ENCODE results near the gene DNAL1.

DNAL1 gene

GRCh38 chr14:73738518-73739173 is 93.9 kb downstream of the DNAL1 start:
- TF ChIP-seq GATA2 (IDR thresholded peaks at IDR 0.05; ENCODE audit: low read depth, low read length) (no peak), GATA3 (IDR thresholded peaks at IDR 0.05; ENCODE audit: low read depth, low read length) (no peak)

- no peak for TF ChIP-seq GATA3 (IDR thresholded peaks at IDR 0.05; ENCODE audit: low read depth, low read length)
- no peak for TF ChIP-seq GATA2 (IDR thresholded peaks at IDR 0.05; ENCODE audit: low read depth, low read length)
Measured at GRCh38 chr14:73739174-73739898, 94.5 kb downstream of the DNAL1 start.

GRCh38 chr14:73739899-73740617 is 95.3 kb downstream of the DNAL1 start:
- TF ChIP-seq GATA2 (IDR thresholded peaks at IDR 0.05; ENCODE audit: low read depth, low read length) = no peak
- no peak for TF ChIP-seq GATA3 (IDR thresholded peaks at IDR 0.05; ENCODE audit: low read depth, low read length)

GRCh38 chr14:73740618-73741326 is 96.0 kb downstream of the DNAL1 start:
- TF ChIP-seq GATA2 (IDR thresholded peaks at IDR 0.05; ENCODE audit: low read depth, low read length) (no peak), GATA3 (IDR thresholded peaks at IDR 0.05; ENCODE audit: low read depth, low read length) (no peak)

- TF ChIP-seq GATA2 (IDR thresholded peaks at IDR 0.05; ENCODE audit: low read depth, low read length) (no peak), GATA3 (IDR thresholded peaks at IDR 0.05; ENCODE audit: low read depth, low read length) (no peak)
Measured at GRCh38 chr14:73741386-73741875, 96.6 kb downstream of the DNAL1 start.

GRCh38 chr14:73741876-73742519 is 97.2 kb downstream of the DNAL1 start:
- TF ChIP-seq GATA2 (IDR thresholded peaks at IDR 0.05; ENCODE audit: low read depth, low read length) (no peak), GATA3 (IDR thresholded peaks at IDR 0.05; ENCODE audit: low read depth, low read length) (no peak)

GRCh38 chr14:73742520-73743238 is 97.9 kb downstream of the DNAL1 start:
- TF ChIP-seq GATA2 (IDR thresholded peaks at IDR 0.05; ENCODE audit: low read depth, low read length) (no peak), GATA3 (IDR thresholded peaks at IDR 0.05; ENCODE audit: low read depth, low read length) (no peak)

- TF ChIP-seq GATA3 (IDR thresholded peaks at IDR 0.05; ENCODE audit: low read depth, low read length) (no peak), GATA2 (IDR thresholded peaks at IDR 0.05; ENCODE audit: low read depth, low read length) (no peak)
Measured at GRCh38 chr14:73743431-73743931, 98.7 kb downstream of the DNAL1 start.

- TF ChIP-seq GATA3 (IDR thresholded peaks at IDR 0.05; ENCODE audit: low read depth, low read length) (no peak), GATA2 (IDR thresholded peaks at IDR 0.05; ENCODE audit: low read depth, low read length) (no peak)
Measured at GRCh38 chr14:73744175-73744867, 99.5 kb downstream of the DNAL1 start.

- TF ChIP-seq GATA3 (IDR thresholded peaks at IDR 0.05; ENCODE audit: low read depth, low read length) (no peak), GATA2 (IDR thresholded peaks at IDR 0.05; ENCODE audit: low read depth, low read length) (no peak)
Measured at GRCh38 chr14:73744874-73745529, 100.2 kb downstream of the DNAL1 start.

- TF ChIP-seq GATA3 (IDR thresholded peaks at IDR 0.05; ENCODE audit: low read depth, low read length) = no peak
- no peak for TF ChIP-seq GATA2 (IDR thresholded peaks at IDR 0.05; ENCODE audit: low read depth, low read length)
Measured at GRCh38 chr14:73745571-73746519, 101.1 kb downstream of the DNAL1 start.

Measured in SH-SY5Y (cell line).